22Rv1 (cell line): Measurements from ENCODE around the gene ING1.

Source experiments
- ZFX ChIP-seq: fragments of 450-650 bp; IDR thresholded peaks from 2 replicates; pipeline ENCODE4 v1.6.1; 2017; ENCODE audit warnings: antibody characterized with exemption, borderline replicate concordance
- TF ChIP-seq, protein P1 (sequence below): fragments of 450-650 bp; IDR thresholded peaks from 2 replicates; pipeline ENCODE4 v1.5.1; 2017; ENCODE audit warnings: mild to moderate bottlenecking

DNA sequence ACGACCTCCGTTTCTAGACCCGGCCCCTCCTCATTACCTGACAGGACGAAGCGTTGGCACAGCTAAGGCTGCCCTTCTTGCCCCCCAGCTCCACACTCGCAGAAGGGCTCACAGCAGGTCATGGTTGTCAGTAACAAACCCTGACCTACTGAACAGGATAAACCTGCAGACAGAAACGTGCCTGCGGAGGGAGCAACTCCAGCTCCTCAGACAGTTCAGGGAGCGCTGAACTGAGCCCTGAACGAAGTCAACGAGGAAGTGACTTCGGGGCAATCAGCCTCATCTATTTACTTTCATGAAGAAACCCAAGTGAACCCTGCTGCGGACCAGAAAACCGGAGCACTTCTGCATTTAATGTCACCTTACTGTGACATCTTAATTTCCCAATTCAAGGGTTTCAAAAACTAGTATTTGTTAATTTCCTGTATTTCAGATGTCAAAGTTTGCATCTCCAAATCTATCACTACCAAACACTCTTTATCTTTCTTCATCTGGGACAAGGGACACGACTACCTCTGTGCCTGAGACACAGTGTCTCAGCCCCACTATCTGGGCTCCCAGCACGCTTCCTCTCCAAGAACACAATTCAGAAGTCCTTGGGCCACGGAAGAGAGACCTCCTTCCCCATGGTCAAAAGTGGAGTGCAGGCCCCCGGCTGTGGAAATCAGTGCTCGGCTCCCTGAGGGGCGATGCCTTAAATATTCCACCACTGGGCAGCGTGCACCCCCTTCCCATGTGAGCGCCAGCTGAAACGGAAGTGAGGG lies 47.8 kb upstream of the ING1 start:
- TF ChIP-seq, protein P1, sequence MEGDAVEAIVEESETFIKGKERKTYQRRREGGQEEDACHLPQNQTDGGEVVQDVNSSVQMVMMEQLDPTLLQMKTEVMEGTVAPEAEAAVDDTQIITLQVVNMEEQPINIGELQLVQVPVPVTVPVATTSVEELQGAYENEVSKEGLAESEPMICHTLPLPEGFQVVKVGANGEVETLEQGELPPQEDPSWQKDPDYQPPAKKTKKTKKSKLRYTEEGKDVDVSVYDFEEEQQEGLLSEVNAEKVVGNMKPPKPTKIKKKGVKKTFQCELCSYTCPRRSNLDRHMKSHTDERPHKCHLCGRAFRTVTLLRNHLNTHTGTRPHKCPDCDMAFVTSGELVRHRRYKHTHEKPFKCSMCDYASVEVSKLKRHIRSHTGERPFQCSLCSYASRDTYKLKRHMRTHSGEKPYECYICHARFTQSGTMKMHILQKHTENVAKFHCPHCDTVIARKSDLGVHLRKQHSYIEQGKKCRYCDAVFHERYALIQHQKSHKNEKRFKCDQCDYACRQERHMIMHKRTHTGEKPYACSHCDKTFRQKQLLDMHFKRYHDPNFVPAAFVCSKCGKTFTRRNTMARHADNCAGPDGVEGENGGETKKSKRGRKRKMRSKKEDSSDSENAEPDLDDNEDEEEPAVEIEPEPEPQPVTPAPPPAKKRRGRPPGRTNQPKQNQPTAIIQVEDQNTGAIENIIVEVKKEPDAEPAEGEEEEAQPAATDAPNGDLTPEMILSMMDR, result no peak
- no peak for TF ChIP-seq ZFX
